Muscle layer of colon (tissue), 2 donors: Measurements from ENCODE around the gene ALG14.
"Not testable (repeated sequence)": the region's sequence is repeated elsewhere in the genome, so short reads cannot be mapped to it uniquely, and the experiment has no call there.

Experiments used
- H3K27ac ChIP-seq: one replicate; pipeline ENCODE4 v1.7.0; 2013; ENCODE audit warnings: low read depth, mild to moderate bottlenecking, low read length, moderate library complexity
- H3K27me3 ChIP-seq, 2 donors: one replicate each; pipeline ENCODE4 v1.7.0; 2013; ENCODE audit warnings: low read length in 2 of 2, mild to moderate bottlenecking in 2 of 2; ENCODE audit not compliant: insufficient read depth in 2 of 2, control insufficient read depth in 1 of 2
- H3K36me3 ChIP-seq: one replicate; pipeline ENCODE4 v1.7.0; 2013; ENCODE audit warnings: mild to moderate bottlenecking, low read length; ENCODE audit not compliant: insufficient read depth
- H3K4me1 ChIP-seq: one replicate; pipeline ENCODE4 v1.7.0; 2013; ENCODE audit warnings: mild to moderate bottlenecking, low read length; ENCODE audit not compliant: insufficient read depth
- H3K4me3 ChIP-seq, 2 donors: one replicate each; pipeline ENCODE4 v1.7.0; 2013; ENCODE audit warnings: low read length in 2 of 2, low read depth in 1 of 2, mild to moderate bottlenecking in 1 of 2, moderate library complexity in 1 of 2
- H3K9ac ChIP-seq: one replicate; pipeline ENCODE4 v1.7.0; 2013; ENCODE audit warnings: low read length
- H3K9me3 ChIP-seq: one replicate; pipeline ENCODE4 v1.7.0; 2013; ENCODE audit warnings: mild to moderate bottlenecking, low read length
- donor health status: abdominal sarcoma.
- donor health status: Adenocarcinoma of cecum.

The ALG14 gene

DNA sequence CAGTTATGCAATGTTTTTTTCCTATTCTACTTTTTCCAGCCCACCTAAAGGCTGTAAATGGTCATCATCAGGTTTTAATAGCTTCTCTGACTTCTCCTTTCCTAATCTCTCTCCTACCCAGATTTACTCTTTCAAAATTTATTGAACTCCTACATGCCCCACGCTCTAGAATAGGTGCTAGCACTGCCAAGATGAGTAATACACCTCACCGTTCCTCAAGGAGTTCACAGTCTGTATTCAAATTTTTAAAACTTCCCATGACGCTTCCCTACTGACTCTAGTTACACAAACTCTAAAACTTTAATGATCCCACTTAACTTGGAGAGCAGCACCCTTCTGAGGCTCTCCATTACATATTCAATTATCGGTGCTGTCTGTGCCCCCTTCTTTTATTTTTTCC, 51.6 kb downstream of the ALG14 start:
- peak overlapping the region; percentile 69 for H3K27ac ChIP-seq

DNA sequence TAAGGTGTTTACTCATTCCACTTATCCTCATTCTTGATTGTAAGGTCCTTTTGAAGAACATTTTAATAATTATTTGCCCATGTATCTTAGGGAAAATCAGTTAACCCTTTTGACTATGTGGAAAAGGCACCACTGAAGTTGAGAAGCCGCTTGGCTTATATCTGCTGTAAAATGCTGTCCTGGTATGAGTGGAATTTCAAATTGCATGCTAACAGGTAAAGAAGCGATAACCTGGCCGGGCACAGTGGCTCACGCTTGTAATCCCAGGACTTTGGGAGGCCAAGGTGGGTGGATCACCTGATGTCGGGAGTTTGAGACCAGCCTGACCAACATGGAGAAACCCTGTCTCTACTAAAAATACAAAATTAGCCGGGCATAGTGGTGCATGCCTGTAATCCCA, 53.3 kb downstream of the ALG14 start:
- H3K4me1 ChIP-seq: peaks cover 27% of the 10 kb centered on the region
- H3K27ac ChIP-seq, H3K36me3 ChIP-seq, H3K27me3 ChIP-seq, H3K9me3 ChIP-seq, H3K9ac ChIP-seq, H3K4me3 ChIP-seq: not testable (repeated sequence)

More for the DNA sequence above, 51.6 kb downstream of the ALG14 start:
- H3K4me1 ChIP-seq: peaks cover 22% of the 10 kb centered on the region
- H3K9ac ChIP-seq: no peak overlapping the region
- H3K27me3 ChIP-seq: no peaks in the 10 kb centered on the region
- H3K9me3 ChIP-seq: no peaks in the 10 kb centered on the region
- peak overlapping the region in 1 of 2 donors; percentile 28 for H3K4me3 ChIP-seq
- H3K36me3 ChIP-seq: no peaks in the 10 kb centered on the region

DNA sequence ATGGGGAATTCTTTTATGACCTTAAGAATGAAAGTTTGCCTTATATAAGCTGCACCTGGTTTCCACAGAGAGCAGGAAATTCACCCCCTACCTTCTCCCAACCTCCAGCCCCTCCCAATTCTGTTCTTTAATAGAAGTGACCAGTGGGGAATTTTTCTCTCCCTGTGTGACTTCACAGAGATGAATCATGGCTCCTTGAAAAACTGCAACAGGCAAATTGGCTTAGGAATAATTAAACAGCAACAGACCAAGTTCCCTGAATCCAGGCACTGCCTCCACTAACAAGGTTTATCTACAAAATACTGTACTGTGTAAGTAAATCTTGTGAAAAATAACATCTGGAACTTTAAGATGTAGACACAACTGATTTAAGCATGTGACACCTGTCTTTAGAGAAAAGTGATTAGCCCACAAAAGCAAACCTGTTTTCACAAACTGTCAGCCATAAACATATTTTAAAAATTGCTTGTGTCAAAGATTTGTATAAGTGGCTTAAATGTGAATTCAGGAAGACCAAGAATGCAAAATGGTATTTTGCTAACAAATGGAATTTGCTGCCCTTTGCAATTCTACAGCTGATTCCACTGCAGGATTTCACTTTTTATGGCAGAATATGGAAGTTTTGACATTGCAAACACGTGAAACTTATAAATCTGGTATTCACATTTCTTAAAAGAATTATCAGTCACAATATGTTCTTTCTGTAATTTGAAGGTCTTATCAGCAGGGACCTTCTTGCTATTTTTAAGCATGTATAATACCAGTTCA, 54.0 kb downstream of the ALG14 start:
- Histone ChIP-seq H3K27me3 (no peaks in the 10 kb centered on the region), H3K4me1 (peaks cover 27% of the 10 kb centered on the region), H3K36me3 (no peaks in the 10 kb centered on the region), H3K4me3 (no peak overlapping the region), H3K9me3 (no peaks in the 10 kb centered on the region), H3K9ac (no peak overlapping the region), H3K27ac (no peak overlapping the region)

DNA sequence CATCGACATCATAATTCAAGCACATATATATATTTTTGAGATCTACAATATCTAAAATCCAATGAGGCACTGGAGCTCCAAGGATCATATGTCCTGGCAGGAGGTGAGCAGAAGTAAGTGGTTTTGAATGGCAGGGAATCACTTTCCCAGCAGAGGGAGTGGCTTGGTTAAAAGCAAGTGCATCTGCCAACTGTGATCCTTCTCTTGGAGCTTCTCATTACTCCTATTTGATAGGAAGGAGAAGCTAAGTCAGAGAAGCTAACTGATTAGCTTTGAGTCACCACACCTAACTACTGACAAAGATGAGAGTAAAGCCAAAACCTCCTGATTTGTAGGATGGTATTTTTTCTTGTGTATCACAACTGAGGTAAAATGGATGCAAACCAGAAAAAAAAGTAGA, 55.0 kb downstream of the ALG14 start:
- no peak overlapping the region for H3K9ac ChIP-seq
- H3K9me3 ChIP-seq: no peaks in the 10 kb centered on the region
- no peaks in the 10 kb centered on the region for H3K27me3 ChIP-seq
- no peak overlapping the region for H3K27ac ChIP-seq
- H3K4me3 ChIP-seq: no peak overlapping the region
- peaks cover 26% of the 10 kb centered on the region for H3K4me1 ChIP-seq
- no peaks in the 10 kb centered on the region for H3K36me3 ChIP-seq

DNA sequence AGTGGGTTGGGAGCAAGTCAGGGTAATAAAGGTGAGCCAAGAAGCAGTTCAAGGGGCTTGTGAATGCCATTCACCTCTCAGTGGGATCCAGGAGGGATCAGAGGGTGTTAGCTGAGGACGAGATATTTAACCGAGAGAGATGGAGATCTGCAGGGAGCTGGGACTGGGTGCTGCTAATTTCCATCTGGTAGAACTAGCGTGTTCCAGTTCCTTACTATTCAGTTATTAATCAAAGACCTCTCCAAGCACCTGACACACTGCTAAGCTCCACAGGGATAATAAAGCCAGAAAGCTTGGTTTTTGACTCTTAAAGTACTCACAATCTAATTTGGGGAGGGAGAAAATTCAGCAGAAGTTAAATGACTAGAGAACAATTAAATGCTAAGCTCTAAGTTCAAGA, 57.7 kb downstream of the ALG14 start:
- H3K9me3 ChIP-seq: no peaks in the 10 kb centered on the region
- no peak overlapping the region for H3K27ac ChIP-seq
- H3K4me3 ChIP-seq: no peak overlapping the region
- H3K4me1 ChIP-seq: peaks cover 5% of the 10 kb centered on the region
- H3K27me3 ChIP-seq: no peaks in the 10 kb centered on the region
- H3K36me3 ChIP-seq: no peaks in the 10 kb centered on the region
- H3K9ac ChIP-seq: no peak overlapping the region

DNA sequence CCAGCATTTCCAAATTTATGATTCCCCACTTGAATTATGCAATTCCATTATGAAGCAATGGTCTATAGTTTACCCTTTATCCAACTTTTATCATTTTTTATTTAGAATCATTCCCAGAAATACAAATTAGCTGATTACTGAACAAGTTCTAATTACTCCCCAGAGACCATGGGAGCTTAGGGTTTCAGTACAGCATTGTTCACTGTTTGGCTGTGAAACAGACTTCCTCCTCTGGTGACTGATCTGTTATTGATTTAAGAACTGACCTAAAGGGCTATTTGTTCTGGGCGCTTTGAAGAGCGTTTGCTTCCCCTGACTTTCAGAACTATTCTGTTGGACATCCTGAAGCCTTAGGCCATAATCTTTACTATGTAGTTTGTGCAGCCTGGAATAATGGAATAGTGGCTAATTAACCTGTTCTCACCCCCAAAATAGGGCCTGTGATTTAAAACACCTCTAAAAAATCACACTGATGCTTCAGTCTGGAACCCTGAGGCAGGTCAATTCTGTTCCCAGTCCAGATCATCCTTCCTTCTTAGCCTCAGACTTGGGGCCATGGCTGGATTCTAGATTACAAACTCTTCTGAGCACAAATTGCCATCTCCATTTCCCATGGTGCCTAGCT, 58.7 kb downstream of the ALG14 start:
- Histone ChIP-seq H3K9ac (no peak overlapping the region), H3K4me1 (peaks cover 5% of the 10 kb centered on the region), H3K27ac (peak overlapping the region; percentile 29), H3K27me3 (no peaks in the 10 kb centered on the region), H3K9me3 (no peaks in the 10 kb centered on the region), H3K4me3 (no peak overlapping the region), H3K36me3 (no peaks in the 10 kb centered on the region)

DNA sequence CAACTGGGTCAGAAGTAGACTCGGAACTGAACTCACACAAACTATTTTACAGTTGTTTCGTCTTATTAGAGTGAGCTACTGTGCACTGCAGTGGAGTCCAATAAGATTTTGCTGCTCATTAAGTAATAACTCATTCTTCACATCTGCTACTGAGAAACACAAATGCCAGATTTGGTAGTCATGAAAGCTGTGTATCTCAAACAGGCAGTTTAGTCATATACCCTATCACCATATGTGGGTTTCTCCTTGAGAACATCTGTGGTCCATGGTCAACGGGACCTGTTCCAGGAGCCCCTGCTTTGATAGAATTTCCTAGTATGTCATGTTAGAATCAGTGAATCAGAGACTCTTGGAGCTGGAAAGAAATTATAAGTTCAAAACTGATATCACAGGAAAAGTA, 60.4 kb downstream of the ALG14 start:
- H3K4me1 ChIP-seq: peaks cover 5% of the 10 kb centered on the region
- no peak overlapping the region for H3K27ac ChIP-seq
- no peak overlapping the region for H3K4me3 ChIP-seq
- H3K9ac ChIP-seq: no peak overlapping the region
- H3K36me3 ChIP-seq: no peaks in the 10 kb centered on the region
- no peaks in the 10 kb centered on the region for H3K27me3 ChIP-seq
- no peaks in the 10 kb centered on the region for H3K9me3 ChIP-seq

DNA sequence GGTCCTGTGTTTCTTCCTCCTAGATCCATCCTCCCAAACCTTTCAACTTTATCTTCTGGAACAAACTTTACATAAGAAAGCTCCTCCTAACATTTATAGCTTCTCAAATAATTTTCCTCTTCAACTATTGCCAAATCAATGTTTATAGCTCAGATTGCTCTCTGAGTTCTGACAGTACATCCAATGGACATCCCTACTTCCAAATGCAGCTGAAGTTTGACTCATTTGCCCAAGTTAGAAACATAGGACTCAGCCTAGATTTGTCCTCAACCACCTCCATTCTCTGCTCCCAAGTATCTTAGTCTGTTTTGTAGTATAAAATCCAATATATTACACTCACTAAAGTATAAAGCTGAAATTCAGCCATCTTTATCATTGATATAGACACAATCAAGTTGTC, 62.6 kb downstream of the ALG14 start:
- H3K36me3 ChIP-seq: no peaks in the 10 kb centered on the region
- no peak overlapping the region for H3K4me3 ChIP-seq
- H3K9ac ChIP-seq: no peak overlapping the region
- no peak overlapping the region for H3K27ac ChIP-seq
- H3K4me1 ChIP-seq: peaks cover 4% of the 10 kb centered on the region
- H3K27me3 ChIP-seq: no peaks in the 10 kb centered on the region
- no peaks in the 10 kb centered on the region for H3K9me3 ChIP-seq

DNA sequence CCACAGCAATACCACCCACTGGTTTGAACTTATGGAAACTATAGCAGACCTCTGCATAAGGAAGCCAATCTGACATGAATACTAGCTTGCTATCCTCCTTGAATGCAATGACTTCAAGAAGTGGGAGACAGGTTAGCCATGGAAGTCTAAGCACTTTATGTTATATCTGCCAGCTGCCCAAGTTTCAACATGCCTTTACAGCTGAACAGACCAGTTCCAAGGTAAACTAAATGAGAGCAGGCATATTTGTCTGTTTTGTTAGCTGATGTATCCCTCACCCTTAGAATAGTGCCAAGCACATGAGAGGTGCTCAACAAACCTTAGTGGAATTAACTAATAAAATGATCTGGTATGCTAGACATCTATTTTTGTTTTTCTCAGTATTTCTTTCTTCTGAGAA, 65.1 kb downstream of the ALG14 start:
- no peaks in the 10 kb centered on the region for H3K9me3 ChIP-seq
- H3K36me3 ChIP-seq: no peaks in the 10 kb centered on the region
- no peak overlapping the region for H3K4me3 ChIP-seq
- H3K4me1 ChIP-seq: peaks cover 7% of the 10 kb centered on the region
- H3K27ac ChIP-seq: no peak overlapping the region
- H3K9ac ChIP-seq: no peak overlapping the region
- no peaks in the 10 kb centered on the region for H3K27me3 ChIP-seq

DNA sequence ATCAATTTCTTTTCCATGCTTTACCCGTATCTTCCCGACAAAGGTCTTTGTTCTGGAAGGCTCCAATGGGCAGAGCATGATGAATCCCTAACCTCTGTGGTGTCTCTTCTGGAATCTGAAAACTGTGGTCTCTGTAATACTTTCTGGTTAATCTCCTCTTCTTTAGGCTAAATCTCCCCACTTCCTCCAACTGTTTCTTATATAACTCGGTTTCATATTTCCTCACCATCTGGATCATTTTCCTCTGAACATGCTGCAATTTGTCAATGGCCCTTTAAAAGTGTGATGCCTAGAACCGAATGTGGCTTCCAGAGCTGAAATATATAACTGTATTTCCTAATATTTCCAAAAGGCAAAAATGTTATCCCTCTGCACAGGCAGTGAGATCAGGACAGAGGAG, 66.1 kb downstream of the ALG14 start:
- no peak overlapping the region for H3K9ac ChIP-seq
- no peak overlapping the region for H3K27ac ChIP-seq
- H3K36me3 ChIP-seq: no peaks in the 10 kb centered on the region
- no peaks in the 10 kb centered on the region for H3K27me3 ChIP-seq
- H3K4me3 ChIP-seq: no peak overlapping the region
- peaks cover 17% of the 10 kb centered on the region for H3K4me1 ChIP-seq
- no peaks in the 10 kb centered on the region for H3K9me3 ChIP-seq

DNA sequence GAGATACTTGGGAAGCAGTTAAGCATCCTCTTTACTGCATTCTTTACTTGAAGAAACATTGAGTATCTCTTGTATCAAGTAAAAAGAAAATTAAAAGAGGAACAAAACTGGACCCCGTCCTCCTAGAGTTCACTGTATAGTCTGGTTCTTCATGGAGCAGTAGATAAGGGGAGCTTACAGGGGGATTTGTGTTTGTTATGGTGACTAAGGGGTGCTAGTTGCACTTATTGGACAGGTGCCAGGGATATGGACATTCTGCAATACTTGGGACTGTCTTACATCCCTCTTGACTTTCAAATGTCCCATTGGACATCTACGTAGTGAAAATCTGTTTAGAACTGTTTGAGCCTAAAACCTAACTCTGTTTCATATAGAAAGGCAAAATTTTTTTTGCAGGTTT, 67.2 kb downstream of the ALG14 start:
- no peak overlapping the region for H3K9ac ChIP-seq
- H3K4me3 ChIP-seq: no peak overlapping the region
- H3K27me3 ChIP-seq: no peaks in the 10 kb centered on the region

DNA sequence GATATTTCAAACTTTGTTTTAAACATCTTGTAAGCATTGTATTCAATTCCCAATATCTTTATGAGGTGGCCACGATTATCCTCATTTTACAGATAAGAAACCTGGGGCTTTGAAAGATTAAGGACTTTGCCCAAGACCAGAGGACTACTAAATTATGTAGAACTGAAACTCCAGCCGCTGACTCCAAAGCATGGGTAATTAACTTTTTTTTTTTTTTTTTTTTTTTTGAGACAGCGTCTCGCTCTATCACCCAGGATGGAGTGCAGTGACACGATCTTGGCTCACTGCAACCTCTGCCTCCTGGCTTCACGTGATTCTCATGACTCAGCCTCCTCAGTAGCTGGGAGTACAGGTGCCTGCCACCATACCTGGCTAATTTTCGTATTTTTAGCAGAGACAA, 68.7 kb downstream of the ALG14 start:
- Histone ChIP-seq H3K4me1 (peaks cover 20% of the 10 kb centered on the region), H3K9ac (no peak overlapping the region), H3K27me3 (no peaks in the 10 kb centered on the region), H3K4me3 (no peak overlapping the region), H3K9me3 (no peaks in the 10 kb centered on the region), H3K36me3 (no peaks in the 10 kb centered on the region), H3K27ac (no peak overlapping the region)

More for the DNA sequence above, 67.2 kb downstream of the ALG14 start:
- H3K4me1 ChIP-seq: peaks cover 20% of the 10 kb centered on the region
- no peaks in the 10 kb centered on the region for H3K36me3 ChIP-seq
- no peaks in the 10 kb centered on the region for H3K9me3 ChIP-seq
- H3K27ac ChIP-seq: no peak overlapping the region
